Gastroesophageal sphincter (tissue), 4 donors: ENCODE measurements around the gene LIPF. TPM values are rescaled to one million over a fixed set of nuclear protein-coding genes. Genes with fewer than 3 reads are reported as not detected.

Source experiments
- ATAC-seq: fragments of 150-250 bp; one replicate; pipeline ENCODE4 v1.9.1; 2016; ENCODE audit warnings: mild to moderate bottlenecking, moderate library complexity
- H3K27ac ChIP-seq, 4 donors: fragments of 200-600 bp; sonication (generic) in 3 of 4; 1 replicate in 3 of 4; 2 replicates in 1 of 4; pipeline ENCODE4 v1.5.1; 2016 to 2019
- H3K27me3 ChIP-seq: fragments of 200-600 bp; sonication (generic); one replicate; pipeline ENCODE4 v1.5.1; 2019
- H3K36me3 ChIP-seq, 2 donors: fragments of 200-600 bp; sonication (generic); one replicate each; pipeline ENCODE4 v1.5.1; 2019; ENCODE audit warnings: control low read depth in 1 of 2
- H3K4me1 ChIP-seq, 3 donors: fragments of 200-600 bp; sonication (generic); 1 replicate in 2 of 3; 2 replicates in 1 of 3; pipeline ENCODE4 v1.5.1; 2016 to 2019; ENCODE audit warnings: control low read depth in 2 of 3
- H3K4me3 ChIP-seq, 2 donors: fragments of 200-600 bp; sonication (generic); one replicate each; pipeline ENCODE4 v1.5.1; 2019; ENCODE audit warnings: mild to moderate bottlenecking in 1 of 2, moderate library complexity in 1 of 2
- H3K9me3 ChIP-seq, 3 donors: fragments of 200-600 bp; sonication (generic); one replicate each; pipeline ENCODE4 v1.5.1; 2017 to 2019; ENCODE audit warnings: control low read depth in 2 of 3
- CTCF ChIP-seq, 4 experiments: fragments of 200-600 bp in 2 of 4; fragments of 450-650 bp in 2 of 4; sonication (generic) in 1 of 4; IDR thresholded peaks; one replicate each; pipeline ENCODE4 v1.5.1; 2017 to 2019; ENCODE audit warnings: antibody characterized with exemption in 4 of 4, mild to moderate bottlenecking in 2 of 4, moderate library complexity in 2 of 4
- EP300 ChIP-seq: sonication (generic); formaldehyde crosslinking; IDR thresholded peaks from one replicate; pipeline ENCODE4 v1.6.1; 2017; ENCODE audit warnings: antibody characterized with exemption, mild to moderate bottlenecking
- POLR2A ChIP-seq, 2 donors: fragments of 450-650 bp; IDR thresholded peaks; one replicate each; pipeline ENCODE4 v1.6.1; 2017; ENCODE audit warnings: antibody characterized with exemption in 2 of 2, mild to moderate bottlenecking in 2 of 2, moderate library complexity in 1 of 2
- POLR2AphosphoS5 ChIP-seq: sonication (generic); formaldehyde crosslinking; IDR thresholded peaks from one replicate; pipeline ENCODE4 v1.6.1; 2017; ENCODE audit warnings: antibody characterized with exemption
- WGBS, 2 donors: methylation state at CpG; one replicate each; pipeline ENCODE4 v1.1.5; 2018; ENCODE audit warnings: low coverage in 1 of 2; 5-methylcytosine and 5-hydroxymethylcytosine counted together
- total RNA-seq, 4 donors: library from RNA; depleted of rRNA; stranded (reverse); fragments of >200 nt; gene quantifications; one replicate each; pipeline ENCODE4 v1.1.0, GENCODE V29; 2016

The LIPF gene
- total RNA-seq, 4 donors from 2014 or later: not detected

DNA sequence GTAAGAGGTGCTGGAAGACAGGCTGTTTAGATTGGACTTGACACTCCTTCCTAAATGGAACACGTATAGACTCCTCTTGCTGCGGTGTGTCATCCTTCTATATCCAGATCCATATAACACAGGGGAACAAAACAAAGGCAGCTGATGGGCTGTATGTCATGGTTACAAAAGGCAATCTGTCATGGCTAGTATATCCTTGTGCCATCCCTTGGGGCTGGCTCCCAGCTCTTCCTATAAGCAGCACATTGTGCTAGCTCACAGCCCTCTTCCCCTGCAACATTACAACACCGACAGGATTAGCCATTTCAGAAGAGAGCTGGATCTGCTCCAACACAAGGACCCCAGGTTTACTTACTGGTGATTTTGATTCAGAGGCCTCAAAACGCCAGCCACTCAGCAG lies 57.1 kb downstream of the LIPF start:
- no peaks in the 10 kb centered on the region for H3K36me3 ChIP-seq
- TF ChIP-seq POLR2AphosphoS5: no peak
- TF ChIP-seq POLR2A (IDR thresholded peaks at IDR 0.05): no peak
- TF ChIP-seq EP300: no peak
- TF ChIP-seq CTCF (IDR thresholded peaks at IDR 0.05): no peak
- WGBS, 2 donors: 30 to 54% methylated on average over 2 to 4 of the region's 4 CpGs
- H3K4me1 ChIP-seq: no peaks in the 10 kb centered on the region
- no peaks in the 10 kb centered on the region for H3K9me3 ChIP-seq
- H3K27ac ChIP-seq: no peak overlapping the region
- no peak overlapping the region for H3K4me3 ChIP-seq
- H3K27me3 ChIP-seq: peaks cover 4% of the 10 kb centered on the region
- ATAC-seq: no peak

DNA sequence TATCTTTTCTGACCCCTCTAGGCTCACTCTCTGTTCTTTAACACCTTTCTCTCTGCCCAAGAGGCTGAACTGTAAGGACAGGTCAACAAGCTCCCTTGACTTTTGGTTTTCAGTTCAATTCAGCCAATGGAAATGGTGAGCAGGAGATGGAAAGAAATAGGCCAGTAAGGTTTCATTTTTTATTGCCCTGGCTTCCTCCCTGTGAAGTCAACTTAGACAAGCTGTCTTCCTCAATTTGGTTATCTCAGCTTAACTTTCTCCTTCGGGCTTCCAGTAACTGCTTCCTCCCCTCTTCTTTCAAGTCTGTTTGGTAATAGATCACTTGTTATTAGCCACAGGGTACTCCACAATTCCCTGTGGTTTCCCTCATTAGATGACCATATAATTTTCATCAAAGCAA lies 61.6 kb downstream of the LIPF start:
- WGBS, 2 donors: 33 to 57% methylated on average over 1 of the region's 1 CpG
- no peaks in the 10 kb centered on the region for H3K9me3 ChIP-seq
- H3K4me3 ChIP-seq: no peak overlapping the region
- H3K36me3 ChIP-seq: no peaks in the 10 kb centered on the region
- no peak for TF ChIP-seq POLR2A (IDR thresholded peaks at IDR 0.05)
- TF ChIP-seq CTCF (IDR thresholded peaks at IDR 0.05): no peak
- no peak for TF ChIP-seq POLR2AphosphoS5
- TF ChIP-seq EP300: no peak
- no peak for ATAC-seq
- no peak overlapping the region for H3K27ac ChIP-seq
- peaks cover 18% of the 10 kb centered on the region for H3K27me3 ChIP-seq
- no peaks in the 10 kb centered on the region for H3K4me1 ChIP-seq

GRCh38 chr10:88728107-88728763 lies 64.0 kb downstream of the LIPF start:
- 80 to 81% methylated on average over 1 to 10 of the region's 30 CpGs for WGBS, 2 donors
- Histone ChIP-seq H3K9me3 (no peaks in the 10 kb centered on the region), H3K4me1 (no peaks in the 10 kb centered on the region), H3K27ac (no peak overlapping the region), H3K27me3 (peaks cover 18% of the 10 kb centered on the region), H3K36me3 (no peaks in the 10 kb centered on the region), H3K4me3 (no peak overlapping the region)
- TF ChIP-seq EP300 (no peak), POLR2A (IDR thresholded peaks at IDR 0.05) (no peak), CTCF (IDR thresholded peaks at IDR 0.05) (no peak), POLR2AphosphoS5 (no peak)
- ATAC-seq: no peak

Other genes starting within 250 kb of the LIPF start
- 10 to 100 TPM in 3 of 4 donors, 1 to 10 TPM in 1; 9.4 to 25.1 (median 15.3) TPM for gene RNLS, start 81.1 kb upstream of the LIPF start, total RNA-seq
- under 1 TPM in 2 of 4 donors, not detected in 2; 0.12 to 0.13 TPM for gene LIPJ, start 77.7 kb upstream of the LIPF start, total RNA-seq
- not detected for gene LIPK, start 41.8 kb downstream of the LIPF start, total RNA-seq
- gene LIPN, start 95.6 kb downstream of the LIPF start, total RNA-seq: under 1 TPM in 1 of 4 donors, not detected in 3; 0.94 TPM
- not detected for gene LIPM, start 138.3 kb downstream of the LIPF start, total RNA-seq
- under 1 TPM in 1 of 4 donors, not detected in 3; 0.96 TPM for gene ANKRD22, start 187.4 kb downstream of the LIPF start, total RNA-seq
- gene STAMBPL1, start 215.8 kb downstream of the LIPF start, total RNA-seq: 10 to 100 TPM; 14.4 to 26.3 (median 22.3) TPM